Measurements from ENCODE around the gene RNF152. TPM values are rescaled to one million over a fixed set of nuclear protein-coding genes. Genes with fewer than 3 reads are reported as not detected.

Gene RNF152
- total and polyA plus RNA-seq, 2 experiments from 2014 or later: 1.1 to 9.4 TPM

DNA sequence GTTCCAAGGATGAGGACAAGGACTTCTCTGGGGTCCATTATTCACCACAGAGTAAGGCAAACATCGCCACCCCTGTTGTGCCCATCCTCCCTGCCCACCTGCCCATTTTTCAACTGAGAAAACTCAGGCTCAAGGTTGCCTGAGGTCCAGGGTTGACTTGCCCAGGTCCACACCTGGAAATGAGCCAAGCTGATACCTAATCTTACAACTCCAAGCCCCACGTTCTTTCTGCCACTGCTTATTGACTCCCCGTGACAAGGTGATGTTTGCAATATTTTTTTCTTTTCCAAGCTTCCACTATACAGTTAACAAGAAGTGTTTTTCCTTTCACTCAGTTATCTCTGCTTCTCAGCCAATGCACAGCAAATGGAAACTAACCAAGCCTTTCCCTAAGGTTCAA is 39.0 kb downstream of the RNF152 start:
- H3K4me3 ChIP-seq: no peak overlapping the region
- DNase-seq (ENCODE audit: low read depth in 1 of 2, low spot score in 1 of 2): no peak
- H3K9me3 ChIP-seq (ENCODE audit: low read depth): no peaks in the 10 kb centered on the region
- no peak overlapping the region for H3K27ac ChIP-seq
- peaks cover 32% of the 10 kb centered on the region for H3K4me1 ChIP-seq (ENCODE audit: low read depth)
- TF ChIP-seq, protein P1, sequence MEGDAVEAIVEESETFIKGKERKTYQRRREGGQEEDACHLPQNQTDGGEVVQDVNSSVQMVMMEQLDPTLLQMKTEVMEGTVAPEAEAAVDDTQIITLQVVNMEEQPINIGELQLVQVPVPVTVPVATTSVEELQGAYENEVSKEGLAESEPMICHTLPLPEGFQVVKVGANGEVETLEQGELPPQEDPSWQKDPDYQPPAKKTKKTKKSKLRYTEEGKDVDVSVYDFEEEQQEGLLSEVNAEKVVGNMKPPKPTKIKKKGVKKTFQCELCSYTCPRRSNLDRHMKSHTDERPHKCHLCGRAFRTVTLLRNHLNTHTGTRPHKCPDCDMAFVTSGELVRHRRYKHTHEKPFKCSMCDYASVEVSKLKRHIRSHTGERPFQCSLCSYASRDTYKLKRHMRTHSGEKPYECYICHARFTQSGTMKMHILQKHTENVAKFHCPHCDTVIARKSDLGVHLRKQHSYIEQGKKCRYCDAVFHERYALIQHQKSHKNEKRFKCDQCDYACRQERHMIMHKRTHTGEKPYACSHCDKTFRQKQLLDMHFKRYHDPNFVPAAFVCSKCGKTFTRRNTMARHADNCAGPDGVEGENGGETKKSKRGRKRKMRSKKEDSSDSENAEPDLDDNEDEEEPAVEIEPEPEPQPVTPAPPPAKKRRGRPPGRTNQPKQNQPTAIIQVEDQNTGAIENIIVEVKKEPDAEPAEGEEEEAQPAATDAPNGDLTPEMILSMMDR (IDR thresholded peaks at IDR 0.05; ENCODE audit: low read depth, low read length): no peak
- H3K27me3 ChIP-seq: no peaks in the 10 kb centered on the region
- no peaks in the 10 kb centered on the region for H3K36me3 ChIP-seq

DNA sequence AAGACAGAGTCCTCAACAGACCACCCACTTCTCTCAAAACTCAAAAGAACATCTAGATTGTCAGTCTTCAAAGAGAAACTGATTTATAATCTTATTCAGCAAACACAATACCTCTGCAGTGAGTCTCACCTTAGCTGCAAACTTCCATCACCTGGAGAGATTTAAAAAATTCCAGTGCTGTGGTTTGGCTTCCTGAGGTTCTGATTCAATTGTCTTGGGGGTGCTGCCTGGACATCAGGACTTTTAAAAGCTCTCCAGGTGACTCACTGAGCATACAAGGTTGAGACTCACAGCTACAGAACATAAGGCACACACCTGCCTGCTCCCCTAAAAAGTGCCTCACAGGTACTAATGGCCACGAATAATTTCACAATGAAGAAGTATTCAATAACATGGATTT is 40.3 kb downstream of the RNF152 start:
- DNase-seq (ENCODE audit: low read depth in 1 of 2, low spot score in 1 of 2): no peak
- TF ChIP-seq, protein P1 (IDR thresholded peaks at IDR 0.05; ENCODE audit: low read depth, low read length): no peak
- Histone ChIP-seq H3K27me3 (no peaks in the 10 kb centered on the region), H3K4me1 (ENCODE audit: low read depth) (peaks cover 25% of the 10 kb centered on the region), H3K4me3 (no peak overlapping the region), H3K9me3 (ENCODE audit: low read depth) (no peaks in the 10 kb centered on the region), H3K36me3 (no peaks in the 10 kb centered on the region), H3K27ac (no peak overlapping the region)

GRCh38 chr18:61851940-61852451 is 40.8 kb downstream of the RNF152 start:
- H3K27ac ChIP-seq: no peak overlapping the region
- peak in 1 of 2 donors; percentile 43 for DNase-seq (ENCODE audit: low read depth in 1 of 2, low spot score in 1 of 2)
- peaks cover 25% of the 10 kb centered on the region for H3K4me1 ChIP-seq (ENCODE audit: low read depth)
- H3K27me3 ChIP-seq: no peaks in the 10 kb centered on the region
- no peaks in the 10 kb centered on the region for H3K36me3 ChIP-seq
- TF ChIP-seq, protein P1 (IDR thresholded peaks at IDR 0.05; ENCODE audit: low read depth, low read length): no peak
- no peak overlapping the region for H3K4me3 ChIP-seq
- no peaks in the 10 kb centered on the region for H3K9me3 ChIP-seq (ENCODE audit: low read depth)

GRCh38 chr18:61851279-61851678 is 41.5 kb downstream of the RNF152 start:
- H3K9me3 ChIP-seq (ENCODE audit: low read depth): no peaks in the 10 kb centered on the region

GRCh38 chr18:61850756-61851155 is 42.1 kb downstream of the RNF152 start:
- no peaks in the 10 kb centered on the region for H3K9me3 ChIP-seq (ENCODE audit: low read depth)
- H3K27me3 ChIP-seq: no peaks in the 10 kb centered on the region
- no peak overlapping the region for H3K27ac ChIP-seq
- TF ChIP-seq, protein P1 (IDR thresholded peaks at IDR 0.05; ENCODE audit: low read depth, low read length): no peak
- H3K4me3 ChIP-seq: no peak overlapping the region
- no peak for DNase-seq (ENCODE audit: low read depth in 1 of 2, low spot score in 1 of 2)
- no peaks in the 10 kb centered on the region for H3K36me3 ChIP-seq
- H3K4me1 ChIP-seq (ENCODE audit: low read depth): peaks cover 22% of the 10 kb centered on the region

More at GRCh38 chr18:61851279-61851678, 41.5 kb downstream of the RNF152 start:
- no peak overlapping the region for H3K4me3 ChIP-seq
- peaks cover 23% of the 10 kb centered on the region for H3K4me1 ChIP-seq (ENCODE audit: low read depth)
- TF ChIP-seq, protein P1 (IDR thresholded peaks at IDR 0.05; ENCODE audit: low read depth, low read length): no peak
- H3K27me3 ChIP-seq: no peaks in the 10 kb centered on the region
- no peaks in the 10 kb centered on the region for H3K36me3 ChIP-seq
- no peak for DNase-seq (ENCODE audit: low read depth in 1 of 2, low spot score in 1 of 2)
- no peak overlapping the region for H3K27ac ChIP-seq
